PC-3 (cell line): ENCODE results near the gene GPC6. TPM values are rescaled to one million over a fixed set of nuclear protein-coding genes. Genes with fewer than 3 reads are reported as not detected.

Experiments
- ATAC-seq: fragments of 200-7000 bp; cut with Tn5 transposase; 2 replicates; pipeline ENCODE4 v1.9.1; 2020; ENCODE audit warnings: mild to moderate bottlenecking, moderate library complexity
- BruUV-seq: library from RNA; stranded (reverse); fragments of 400-500 nt; replicated peaks from 2 replicates; lab custom pipeline; 2021; lab: Mats Ljungman, UMichigan
- CTCF ChIA-PET: fragments of 300-600 bp; sonication (Branson Sonifier 250); formaldehyde crosslinking; loops from one replicate; lab custom pipeline; 2022; ENCODE audit warnings: antibody characterized with exemption; lab: Charles Lee
- POLR2A ChIA-PET: fragments of 300-600 bp; sonication (Branson Sonifier 250); formaldehyde crosslinking; loops from one replicate; lab custom pipeline; 2022; ENCODE audit warnings: antibody characterized with exemption; ENCODE audit not compliant: unreplicated experiment; lab: Charles Lee
- DNase-seq: peaks from one replicate; pipeline ENCODE4 v3.0.0-alpha.2; 2015
- H2AFZ ChIP-seq: fragments of 300-600 bp; sonication (generic); 2 replicates; pipeline ENCODE4 v1.6.0; 2016; ENCODE audit warnings: antibody characterized with exemption, low read length
- H3F3A ChIP-seq: fragments of 300-600 bp; sonication (generic); one replicate; pipeline ENCODE4 v1.6.0; 2017; ENCODE audit warnings: antibody characterized with exemption, low read length, control low read depth, mild to moderate bottlenecking; ENCODE audit not compliant: unreplicated experiment
- H3K27ac ChIP-seq: fragments of 300-600 bp; sonication (generic); 2 replicates; pipeline ENCODE4 v1.5.1; 2016; ENCODE audit warnings: mild to moderate bottlenecking, low read length
- H3K27me3 ChIP-seq: fragments of 300-600 bp; sonication (generic); 2 replicates; pipeline ENCODE4 v1.6.1; 2016; ENCODE audit warnings: low read length, mixed read lengths
- H3K36me3 ChIP-seq: fragments of 300-600 bp; sonication (generic); 2 replicates; pipeline ENCODE4 v1.6.1; 2016; ENCODE audit warnings: low read depth, mixed run types, low read length, mixed read lengths
- H3K4me1 ChIP-seq: fragments of 300-600 bp; sonication (generic); 2 replicates; pipeline ENCODE4 v1.5.1; 2016; ENCODE audit warnings: low read length; ENCODE audit not compliant: insufficient read depth
- H3K4me2 ChIP-seq: fragments of 300-600 bp; sonication (generic); 2 replicates; pipeline ENCODE4 v1.6.0; 2016; ENCODE audit warnings: low read length
- H3K4me3 ChIP-seq: fragments of 300-600 bp; sonication (generic); 2 replicates; pipeline ENCODE4 v1.5.1; 2016; ENCODE audit warnings: mild to moderate bottlenecking, low read length, mixed read lengths
- H3K79me2 ChIP-seq: fragments of 300-600 bp; sonication (generic); 2 replicates; pipeline ENCODE4 v1.6.1; 2017; ENCODE audit warnings: low read length, mixed read lengths
- H3K9ac ChIP-seq: fragments of 300-600 bp; sonication (generic); 2 replicates; pipeline ENCODE4 v1.6.0; 2016; ENCODE audit warnings: mild to moderate bottlenecking, low read length
- H3K9me2 ChIP-seq: fragments of 300-600 bp; sonication (generic); replicated peaks from 2 replicates; pipeline ENCODE4 v1.6.1; 2016; ENCODE audit warnings: mixed run types, low read length, mixed read lengths
- H3K9me3 ChIP-seq: fragments of 300-600 bp; sonication (generic); 2 replicates; pipeline ENCODE4 v1.6.1; 2016; ENCODE audit warnings: low read length, mixed read lengths
- H4K20me1 ChIP-seq: fragments of 300-600 bp; sonication (generic); 2 replicates; pipeline ENCODE4 v1.6.1; 2016; ENCODE audit warnings: low read length, mixed read lengths
- CTCF ChIP-seq: fragments of 300-600 bp; sonication (generic); conservative IDR thresholded peaks from 2 replicates; pipeline ENCODE4 v1.5.1; 2017; ENCODE audit warnings: antibody characterized with exemption, low read depth, mild to moderate bottlenecking, low read length
- EZH2 ChIP-seq: fragments of 300-600 bp; sonication (generic); IDR thresholded peaks from one replicate; pipeline ENCODE4 v1.6.1; 2017; ENCODE audit warnings: antibody characterized with exemption, mild to moderate bottlenecking, low read length; ENCODE audit not compliant: unreplicated experiment
- EZH2phosphoT487 ChIP-seq: fragments of 300-600 bp; sonication (generic); IDR thresholded peaks from 2 replicates; pipeline ENCODE4 v1.6.1; 2018; ENCODE audit warnings: mild to moderate bottlenecking, antibody characterized with exemption, low read length, borderline replicate concordance
- intact Hi-C: fragments of 100-400 bp; cut with micrococcal nuclease; formaldehyde crosslinking; loops from 2 replicates; pipeline ENCODE4 v1.9.0; 2023
- total RNA-seq: library from RNA; depleted of rRNA; stranded (reverse); fragments of >200 nt; gene quantifications from 2 replicates; pipeline ENCODE4 v1.2.3, GENCODE V29; 2014

GPC6 gene
- total RNA-seq, 1 experiment from 2014 or later, result 3.5 TPM

GRCh38 chr13:94417294-94417693, 1190.7 kb downstream of the GPC6 start:
- ATAC-seq (no peak), DNase-seq (no peak)
- no peaks in the 10 kb centered on the region for H3K27me3 ChIP-seq
- H3K9me2 ChIP-seq, result no peaks in the 10 kb centered on the region
- peaks cover 19% of the 10 kb centered on the region; the same call in 1 of the 2 replicates for H3K4me1 ChIP-seq
- no peaks in the 10 kb centered on the region for H3K9me3 ChIP-seq
- CTCF ChIA-PET, result no interaction called here
- H3K9ac ChIP-seq, result no peak overlapping the region
- H3K36me3 ChIP-seq, result no peaks in the 10 kb centered on the region
- H3K27ac ChIP-seq, result no peak overlapping the region
- no peak overlapping the region for H3K4me3 ChIP-seq
- H3F3A ChIP-seq, result no peaks in the 10 kb centered on the region
- H3K79me2 ChIP-seq, result no peaks in the 10 kb centered on the region
- POLR2A ChIA-PET, result no interaction called here
- H3K4me2 ChIP-seq, result no peak overlapping the region
- H4K20me1 ChIP-seq, result no peaks in the 10 kb centered on the region
- TF ChIP-seq CTCF (no peak), EZH2phosphoT487 (no peak), EZH2 (no peak)
- intact Hi-C loops, result no loop called here
- no peak overlapping the region for H2AFZ ChIP-seq
- BruUV-seq, result no TSS peak

GRCh38 chr13:94419304-94419924, 1192.8 kb downstream of the GPC6 start:
- ChIA-PET POLR2A (no interaction called here), CTCF (no interaction called here)
- Histone ChIP-seq H3K9me2 (no peaks in the 10 kb centered on the region), H3K27me3 (no peaks in the 10 kb centered on the region), H3K27ac (peak overlapping the region; percentile 79), H3K4me3 (no peak overlapping the region), H3F3A (no peaks in the 10 kb centered on the region), H3K9ac (no peak overlapping the region), H3K36me3 (no peaks in the 10 kb centered on the region), H3K4me1 (peaks cover 18% of the 10 kb centered on the region; the same call in 1 of the 2 replicates), H3K4me2 (no peak overlapping the region), H4K20me1 (no peaks in the 10 kb centered on the region), H3K9me3 (no peaks in the 10 kb centered on the region), H2AFZ (no peak overlapping the region), H3K79me2 (no peaks in the 10 kb centered on the region)
- peak; percentile 72 for DNase-seq
- TF ChIP-seq EZH2phosphoT487 (no peak), CTCF (no peak), EZH2 (no peak)
- BruUV-seq, result no TSS peak
- intact Hi-C loops, result no loop called here
- ATAC-seq, result peak; percentile 85

GRCh38 chr13:94419925-94420305, 1193.3 kb downstream of the GPC6 start:
- DNase-seq (no peak), ATAC-seq (no peak)
- H2AFZ ChIP-seq, result no peak overlapping the region
- H3F3A ChIP-seq, result no peaks in the 10 kb centered on the region
- no peaks in the 10 kb centered on the region for H3K27me3 ChIP-seq
- no peaks in the 10 kb centered on the region for H3K79me2 ChIP-seq
- H3K9ac ChIP-seq, result no peak overlapping the region
- no peaks in the 10 kb centered on the region for H3K9me2 ChIP-seq
- H4K20me1 ChIP-seq, result no peaks in the 10 kb centered on the region
- H3K4me3 ChIP-seq, result no peak overlapping the region
- peak overlapping the region; percentile 79 for H3K27ac ChIP-seq
- H3K4me1 ChIP-seq, result peaks cover 13% of the 10 kb centered on the region; the same call in 1 of the 2 replicates
- no TSS peak for BruUV-seq
- TF ChIP-seq EZH2phosphoT487 (no peak), EZH2 (no peak), CTCF (no peak)
- ChIA-PET POLR2A (no interaction called here), CTCF (no interaction called here)
- H3K9me3 ChIP-seq, result no peaks in the 10 kb centered on the region
- H3K4me2 ChIP-seq, result no peak overlapping the region
- intact Hi-C loops, result no loop called here
- H3K36me3 ChIP-seq, result no peaks in the 10 kb centered on the region
